Measurements from ENCODE around the gene SMC3. TPM values are rescaled to one million over a fixed set of nuclear protein-coding genes. Genes with fewer than 3 reads are reported as not detected.
A peak's percentile ranks its signal among the peaks of the same experiment; 100 is the strongest.
"Not testable (repeated sequence)": the region's sequence is repeated elsewhere in the genome, so short reads cannot be mapped to it uniquely, and the experiment has no call there.

The SMC3 gene
- total and polyA plus RNA-seq, 2 experiments from 2014 or later: 72.3 to 320 TPM

DNA sequence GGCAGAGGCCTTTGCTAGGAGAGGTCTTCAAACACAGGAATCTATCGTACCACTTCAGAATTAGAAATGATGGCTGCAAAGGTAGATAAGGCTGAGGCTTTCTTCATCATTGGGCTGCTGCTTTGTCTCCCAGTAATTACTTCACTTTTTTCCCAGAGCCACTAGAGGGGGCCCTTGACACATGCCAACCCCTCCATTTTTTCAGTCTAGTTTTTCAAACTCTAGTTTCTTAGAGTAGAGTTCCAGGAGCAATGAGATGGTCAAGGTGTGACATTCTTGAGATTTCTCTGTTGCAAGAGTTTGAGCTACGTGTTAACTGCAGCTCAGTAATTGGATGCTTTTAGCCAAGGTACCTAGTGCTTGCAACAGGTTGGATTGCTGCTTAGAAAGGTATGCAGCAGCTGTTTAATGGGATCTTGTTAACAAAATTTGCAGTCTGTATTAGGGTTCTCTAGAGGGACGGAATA is 42.8 kb downstream of the SMC3 start (continued):
- TF ChIP-seq, protein P1, sequence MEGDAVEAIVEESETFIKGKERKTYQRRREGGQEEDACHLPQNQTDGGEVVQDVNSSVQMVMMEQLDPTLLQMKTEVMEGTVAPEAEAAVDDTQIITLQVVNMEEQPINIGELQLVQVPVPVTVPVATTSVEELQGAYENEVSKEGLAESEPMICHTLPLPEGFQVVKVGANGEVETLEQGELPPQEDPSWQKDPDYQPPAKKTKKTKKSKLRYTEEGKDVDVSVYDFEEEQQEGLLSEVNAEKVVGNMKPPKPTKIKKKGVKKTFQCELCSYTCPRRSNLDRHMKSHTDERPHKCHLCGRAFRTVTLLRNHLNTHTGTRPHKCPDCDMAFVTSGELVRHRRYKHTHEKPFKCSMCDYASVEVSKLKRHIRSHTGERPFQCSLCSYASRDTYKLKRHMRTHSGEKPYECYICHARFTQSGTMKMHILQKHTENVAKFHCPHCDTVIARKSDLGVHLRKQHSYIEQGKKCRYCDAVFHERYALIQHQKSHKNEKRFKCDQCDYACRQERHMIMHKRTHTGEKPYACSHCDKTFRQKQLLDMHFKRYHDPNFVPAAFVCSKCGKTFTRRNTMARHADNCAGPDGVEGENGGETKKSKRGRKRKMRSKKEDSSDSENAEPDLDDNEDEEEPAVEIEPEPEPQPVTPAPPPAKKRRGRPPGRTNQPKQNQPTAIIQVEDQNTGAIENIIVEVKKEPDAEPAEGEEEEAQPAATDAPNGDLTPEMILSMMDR (conservative IDR thresholded peaks at IDR 0.05; ENCODE audit: low read depth in 2 of 2): peak; percentile 84 to 94
- TF ChIP-seq CREB1 (CRISPR knock-in tag; IDR thresholded peaks at IDR 0.05; ENCODE audit: low read depth): peak; percentile 14; the same call in 1 of the 2 replicates

DNA sequence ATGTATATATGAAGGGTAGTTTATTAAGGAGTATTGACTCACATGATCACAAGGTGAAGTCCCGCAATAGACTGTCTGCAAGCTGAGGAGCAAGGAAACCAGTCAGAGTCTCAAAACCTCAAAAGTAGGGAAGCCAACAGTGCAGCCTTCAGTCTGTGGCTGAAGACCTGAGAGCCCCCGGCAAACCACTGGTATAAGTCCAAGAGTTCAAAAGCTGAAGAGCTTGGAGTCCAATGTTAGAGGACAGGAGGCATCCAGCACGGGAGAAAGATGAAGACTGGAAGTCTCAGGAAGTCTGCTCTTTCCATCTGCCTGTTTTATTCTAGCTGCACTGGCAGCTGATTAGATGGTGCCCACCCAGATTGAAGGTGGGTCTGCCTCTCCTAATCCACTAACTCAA is 43.3 kb downstream of the SMC3 start:
- not testable (repeated sequence) for DNase-seq (ENCODE audit: low spot score); H4K20me1 ChIP-seq (replicated peaks; ENCODE audit: insufficient read depth); H2AFZ ChIP-seq; H3K79me2 ChIP-seq (replicated peaks; ENCODE audit: insufficient read depth); H3K4me3 Mint-ChIP-seq; H3K4me3 ChIP-seq; H3F3A ChIP-seq (replicated peaks; ENCODE audit: low read depth); H3K27me3 Mint-ChIP-seq (ENCODE audit: insufficient read depth, low read depth, poor library complexity); H3K27ac ChIP-seq (ENCODE audit: low read depth); H3K27me3 ChIP-seq (ENCODE audit: insufficient read depth); ATAC-seq; H3K9me3 Mint-ChIP-seq; H3K36me3 Mint-ChIP-seq (ENCODE audit: low read depth); H3K9me2 ChIP-seq (ENCODE audit: insufficient read depth); H3K36me3 ChIP-seq (ENCODE audit: insufficient read depth); H3K27ac Mint-ChIP-seq
- peak overlapping the region; percentile 53; the same call in 1 of the 2 replicates for H3K4me2 ChIP-seq
- H3K4me1 Mint-ChIP-seq: peaks cover 21% of the 10 kb centered on the region
- H3K4me1 ChIP-seq (ENCODE audit: insufficient read depth): peaks cover 17% of the 10 kb centered on the region

DNA sequence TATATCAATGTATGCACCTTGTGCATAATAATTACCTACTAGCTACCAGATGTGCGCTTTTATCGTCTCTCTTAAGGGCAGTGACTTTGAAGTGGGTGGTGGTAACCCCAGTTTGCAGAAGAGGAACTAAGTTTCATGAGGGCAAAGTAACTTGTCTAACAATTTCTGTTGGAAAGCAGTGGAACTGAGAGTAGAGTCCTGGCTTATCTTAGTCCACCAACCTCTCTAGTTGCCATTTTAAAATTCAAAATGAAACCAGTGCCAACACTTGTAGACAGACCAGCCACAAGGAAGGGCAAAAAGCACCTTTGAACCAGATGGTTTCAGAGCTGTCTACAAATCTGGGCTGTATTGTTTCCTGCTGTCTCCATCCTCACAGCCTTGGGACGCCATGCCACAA is 44.6 kb downstream of the SMC3 start:
- Mint-ChIP-seq H3K4me3 (no peak overlapping the region), H3K9me3 (no peaks in the 10 kb centered on the region), H3K36me3 (ENCODE audit: low read depth) (0 out of 3 replicates have a peak, but pooled peaks cover 2% of the 10 kb centered on the region), H3K27me3 (ENCODE audit: insufficient read depth, low read depth, poor library complexity) (no peaks in the 10 kb centered on the region), H3K4me1 (peaks cover 21% of the 10 kb centered on the region), H3K27ac (no peak overlapping the region)
- Histone ChIP-seq H3K4me2 (peak overlapping the region; percentile 53), H3F3A (replicated peaks; ENCODE audit: low read depth) (no peaks in the 10 kb centered on the region; the same call in 1 of the 2 replicates), H3K27ac (ENCODE audit: low read depth) (no peak overlapping the region), H3K4me1 (ENCODE audit: insufficient read depth) (peaks cover 17% of the 10 kb centered on the region), H4K20me1 (replicated peaks; ENCODE audit: insufficient read depth) (no peaks in the 10 kb centered on the region), H3K36me3 (ENCODE audit: insufficient read depth) (no peaks in the 10 kb centered on the region), H3K9me2 (ENCODE audit: insufficient read depth) (no peaks in the 10 kb centered on the region), H3K79me2 (replicated peaks; ENCODE audit: insufficient read depth) (no peaks in the 10 kb centered on the region), H2AFZ (no peak overlapping the region), H3K27me3 (ENCODE audit: insufficient read depth) (no peaks in the 10 kb centered on the region), H3K4me3 (no peak overlapping the region)
- ATAC-seq: no peak
- TF ChIP-seq, protein P1 (conservative IDR thresholded peaks at IDR 0.05; ENCODE audit: low read depth in 2 of 2): no peak
- TF ChIP-seq ZNF114 (CRISPR knock-in tag; IDR thresholded peaks at IDR 0.05) (no peak), STAT1 (IDR thresholded peaks at IDR 0.05; ENCODE audit: unreplicated experiment) (no peak)
- TF ChIP-seq, protein P2, sequence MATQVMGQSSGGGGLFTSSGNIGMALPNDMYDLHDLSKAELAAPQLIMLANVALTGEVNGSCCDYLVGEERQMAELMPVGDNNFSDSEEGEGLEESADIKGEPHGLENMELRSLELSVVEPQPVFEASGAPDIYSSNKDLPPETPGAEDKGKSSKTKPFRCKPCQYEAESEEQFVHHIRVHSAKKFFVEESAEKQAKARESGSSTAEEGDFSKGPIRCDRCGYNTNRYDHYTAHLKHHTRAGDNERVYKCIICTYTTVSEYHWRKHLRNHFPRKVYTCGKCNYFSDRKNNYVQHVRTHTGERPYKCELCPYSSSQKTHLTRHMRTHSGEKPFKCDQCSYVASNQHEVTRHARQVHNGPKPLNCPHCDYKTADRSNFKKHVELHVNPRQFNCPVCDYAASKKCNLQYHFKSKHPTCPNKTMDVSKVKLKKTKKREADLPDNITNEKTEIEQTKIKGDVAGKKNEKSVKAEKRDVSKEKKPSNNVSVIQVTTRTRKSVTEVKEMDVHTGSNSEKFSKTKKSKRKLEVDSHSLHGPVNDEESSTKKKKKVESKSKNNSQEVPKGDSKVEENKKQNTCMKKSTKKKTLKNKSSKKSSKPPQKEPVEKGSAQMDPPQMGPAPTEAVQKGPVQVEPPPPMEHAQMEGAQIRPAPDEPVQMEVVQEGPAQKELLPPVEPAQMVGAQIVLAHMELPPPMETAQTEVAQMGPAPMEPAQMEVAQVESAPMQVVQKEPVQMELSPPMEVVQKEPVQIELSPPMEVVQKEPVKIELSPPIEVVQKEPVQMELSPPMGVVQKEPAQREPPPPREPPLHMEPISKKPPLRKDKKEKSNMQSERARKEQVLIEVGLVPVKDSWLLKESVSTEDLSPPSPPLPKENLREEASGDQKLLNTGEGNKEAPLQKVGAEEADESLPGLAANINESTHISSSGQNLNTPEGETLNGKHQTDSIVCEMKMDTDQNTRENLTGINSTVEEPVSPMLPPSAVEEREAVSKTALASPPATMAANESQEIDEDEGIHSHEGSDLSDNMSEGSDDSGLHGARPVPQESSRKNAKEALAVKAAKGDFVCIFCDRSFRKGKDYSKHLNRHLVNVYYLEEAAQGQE (IDR thresholded peaks at IDR 0.05; ENCODE audit: unreplicated experiment): no peak
- no peak for DNase-seq (ENCODE audit: low spot score)

Measured in GM23338 (cell line).